Stimulated activated CD4-positive, alpha-beta T cell treated with anti-CD3 and anti-CD28 coated beads, TNF-alpha, amount 100 ng/mL, for 48 hours (primary cell): Measurements from ENCODE around the gene INTS12.

Experiments
- DNase-seq, 3 donors: peaks; one replicate each; pipeline ENCODE4 v3.0.0-alpha.2; 2020; ENCODE audit warnings: low read depth in 3 of 3

The INTS12 gene

GRCh38 chr4:105683038-105683437 lies 25.5 kb downstream of the INTS12 start:
- no peak for DNase-seq

GRCh38 chr4:105679186-105679585 lies 29.3 kb downstream of the INTS12 start:
- no peak for DNase-seq

- DNase-seq, result no peak
Measured at GRCh38 chr4:105677709-105678108, 30.8 kb downstream of the INTS12 start.

- DNase-seq, result no peak
Measured at GRCh38 chr4:105674011-105674410, 34.5 kb downstream of the INTS12 start.

GRCh38 chr4:105671301-105671700 lies 37.2 kb downstream of the INTS12 start:
- no peak for DNase-seq

- DNase-seq, result no peak
Measured at GRCh38 chr4:105670684-105671083, 37.8 kb downstream of the INTS12 start.

- DNase-seq, result no peak
Measured at GRCh38 chr4:105666693-105667092, 41.8 kb downstream of the INTS12 start.

- DNase-seq, result no peak
Measured at GRCh38 chr4:105662935-105663675, 45.4 kb downstream of the INTS12 start.

GRCh38 chr4:105661028-105661427 lies 47.5 kb downstream of the INTS12 start:
- no peak for DNase-seq

- no peak for DNase-seq
Measured at GRCh38 chr4:105659190-105659589, 49.3 kb downstream of the INTS12 start.

GRCh38 chr4:105657117-105657765 lies 51.2 kb downstream of the INTS12 start:
- DNase-seq, result no peak

GRCh38 chr4:105652286-105652888 lies 56.1 kb downstream of the INTS12 start:
- DNase-seq, result no peak

- DNase-seq, result no peak
Measured at GRCh38 chr4:105651884-105652283, 56.6 kb downstream of the INTS12 start.

GRCh38 chr4:105650190-105650589 lies 58.3 kb downstream of the INTS12 start:
- no peak for DNase-seq

- no peak for DNase-seq
Measured at GRCh38 chr4:105645440-105645839, 63.0 kb downstream of the INTS12 start.

GRCh38 chr4:105644257-105644656 lies 64.2 kb downstream of the INTS12 start:
- no peak for DNase-seq

- no peak for DNase-seq
Measured at GRCh38 chr4:105641845-105642244, 66.6 kb downstream of the INTS12 start.

- no peak for DNase-seq
Measured at GRCh38 chr4:105637408-105638176, 70.9 kb downstream of the INTS12 start.

- no peak for DNase-seq
Measured at GRCh38 chr4:105634402-105635080, 73.9 kb downstream of the INTS12 start.

- no peak for DNase-seq
Measured at GRCh38 chr4:105633241-105633640, 75.2 kb downstream of the INTS12 start.
